ENCODE data around the gene LZTR1.
"Not testable (repeated sequence)": the region's sequence is repeated elsewhere in the genome, so short reads cannot be mapped to it uniquely, and the experiment has no call there.

Gene LZTR1

DNA sequence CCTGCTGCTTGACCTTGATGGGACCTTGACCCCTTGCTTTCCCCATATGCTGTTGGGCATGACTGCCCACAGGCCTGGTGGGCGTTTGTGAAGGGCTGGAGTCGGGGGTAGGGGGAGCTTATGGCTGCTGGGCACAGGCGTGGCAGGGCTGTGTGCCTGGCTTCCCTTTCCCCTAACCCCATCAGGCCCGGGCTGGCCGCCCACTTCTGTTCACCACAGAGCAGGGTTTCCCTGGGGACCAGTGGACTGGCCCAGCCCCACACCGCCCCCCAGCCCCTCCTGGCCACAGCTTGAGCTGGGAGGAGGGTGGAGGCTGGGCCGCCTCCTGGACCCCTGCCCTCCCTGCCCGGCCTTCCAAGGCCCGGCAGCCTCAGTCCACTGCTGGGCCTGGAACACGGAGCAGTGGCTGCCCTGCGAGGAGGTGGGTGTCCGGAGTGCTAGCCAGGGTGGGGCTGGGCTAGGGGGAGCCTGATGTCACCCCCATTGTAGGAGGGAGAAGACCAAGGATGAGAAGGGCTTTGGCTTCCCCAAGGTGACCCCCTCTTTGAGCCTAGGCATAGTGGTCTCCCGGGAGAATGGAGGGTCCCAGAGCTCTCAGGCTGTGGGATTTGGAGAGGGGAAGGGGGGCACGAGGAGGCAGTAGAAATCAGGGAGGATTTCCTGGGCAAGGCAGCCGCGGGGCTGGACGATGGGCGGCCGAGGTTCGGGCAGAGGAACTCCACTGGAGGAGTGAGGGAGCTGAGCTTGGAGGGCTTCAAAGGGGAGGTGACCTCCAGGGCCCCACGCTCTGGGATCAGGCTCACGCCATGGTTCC lies 15.0 kb upstream of the LZTR1 start, which contains the start of gene AIFM3:
AIFM3 (plus strand) TSS at position 373 of the 814 bp plus-strand sequence. CDS start 690 bp downstream, outside the sequence.
- no peak for DNase-seq

DNA sequence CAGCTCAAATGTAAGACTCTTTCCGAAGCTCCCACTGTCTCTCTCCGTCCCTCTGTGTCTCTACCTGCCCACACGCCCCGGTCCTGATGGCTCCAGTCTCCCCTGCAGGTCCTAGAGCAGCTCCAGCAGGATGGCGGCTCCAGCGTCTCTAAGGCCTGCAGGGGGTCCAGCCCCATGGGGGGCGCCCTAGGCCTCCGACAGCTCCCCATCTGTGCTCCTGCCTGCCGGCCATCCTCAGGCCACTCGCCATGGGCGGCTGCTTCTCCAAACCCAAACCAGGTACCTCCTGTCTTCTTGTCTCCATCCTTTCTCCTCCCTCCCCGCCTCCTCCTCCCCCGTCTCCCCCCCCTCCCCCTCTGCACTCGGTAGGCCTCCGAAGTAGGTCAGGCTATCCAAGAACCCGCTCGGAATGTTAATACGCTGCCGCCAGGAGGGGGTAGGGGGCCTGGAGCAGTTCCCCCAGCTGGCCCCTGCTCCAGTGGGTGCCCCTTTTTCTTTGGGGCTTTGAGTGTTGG lies 14.3 kb upstream of the LZTR1 start:
- no peak for DNase-seq

GRCh38 chr22:20968281-20968977 lies 13.7 kb upstream of the LZTR1 start:
- no peak for DNase-seq

GRCh38 chr22:20970939-20971657 lies 11.0 kb upstream of the LZTR1 start:
- DNase-seq: no peak

DNA sequence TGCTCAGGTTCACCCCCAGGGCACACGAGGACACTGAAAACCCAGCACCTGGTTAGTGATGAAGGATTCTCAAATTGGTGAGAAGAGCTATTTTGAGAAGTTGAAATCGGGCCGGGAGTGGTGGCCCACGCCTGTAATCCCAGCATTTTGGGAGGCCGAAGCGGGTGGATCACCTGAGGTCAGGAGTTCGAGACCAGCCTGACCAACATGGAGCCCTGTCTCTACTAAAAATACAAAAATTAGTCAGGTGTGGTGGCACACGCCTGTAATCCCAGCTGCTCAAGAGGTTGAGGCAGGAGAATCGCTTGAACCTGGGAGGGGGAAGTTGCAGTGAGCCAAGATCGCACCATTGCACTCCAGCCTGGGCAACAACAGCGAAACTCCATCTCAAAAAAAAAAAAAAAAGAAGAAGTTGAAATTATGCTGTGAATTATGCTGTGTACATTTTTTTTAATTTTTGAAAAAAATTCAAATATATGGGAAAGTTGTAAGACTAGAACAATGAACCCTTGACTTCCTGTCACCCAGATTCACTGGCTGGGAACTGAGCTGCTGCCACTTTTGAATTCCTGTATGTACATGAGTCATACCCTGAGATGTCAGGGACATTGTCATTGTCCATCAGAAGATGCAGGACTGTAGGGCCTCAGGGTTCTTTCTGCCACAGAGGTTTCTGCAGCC lies 9.9 kb upstream of the LZTR1 start:
- DNase-seq: not testable (repeated sequence)

- no peak for DNase-seq
Observed at GRCh38 chr22:20972933-20973577, 9.0 kb upstream of the LZTR1 start.

- DNase-seq: no peak
Observed at GRCh38 chr22:20973634-20974286, 8.3 kb upstream of the LZTR1 start.

GRCh38 chr22:20974336-20974955 lies 7.7 kb upstream of the LZTR1 start:
- no peak for DNase-seq

DNA sequence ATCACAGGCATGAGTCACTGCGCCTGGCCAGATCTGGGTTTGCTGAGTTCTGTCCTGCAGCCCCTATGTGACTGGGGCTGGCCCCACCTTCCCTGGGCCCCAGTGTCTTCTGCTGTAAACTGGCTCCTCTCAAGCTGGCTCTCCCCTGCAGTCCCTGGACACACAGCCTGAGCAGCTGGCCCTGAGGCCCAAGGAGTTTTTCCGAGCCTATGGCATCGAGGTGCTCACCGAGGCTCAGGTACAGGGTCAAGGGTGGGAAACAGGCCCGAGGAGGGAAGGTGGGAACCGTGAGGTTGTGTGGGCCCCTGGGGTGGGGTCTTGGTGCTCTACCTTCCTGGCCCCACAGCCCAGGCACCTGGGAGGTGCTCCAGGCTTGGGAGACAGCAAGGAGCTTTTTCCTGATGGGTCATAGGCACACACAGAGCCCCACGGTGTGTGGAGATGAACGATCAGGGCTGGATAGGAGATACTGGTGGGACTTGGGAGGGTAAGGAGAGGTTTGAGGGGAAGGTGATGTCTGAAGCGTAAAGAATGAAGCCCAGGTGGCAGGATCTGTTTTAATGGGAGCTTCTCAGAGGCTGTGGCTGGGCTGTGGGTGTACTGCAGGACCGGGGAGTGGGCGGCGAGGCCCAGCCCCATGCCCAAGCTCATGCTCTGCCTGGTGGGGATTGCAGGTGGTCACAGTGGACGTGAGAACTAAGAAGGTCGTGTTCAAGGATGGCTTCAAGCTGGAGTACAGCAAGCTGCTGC lies 6.4 kb upstream of the LZTR1 start:
- no peak for DNase-seq

- DNase-seq: no peak
Observed at GRCh38 chr22:20976291-20976877, 5.7 kb upstream of the LZTR1 start.

GRCh38 chr22:20977019-20977418 lies 5.1 kb upstream of the LZTR1 start:
- no peak for DNase-seq

- DNase-seq: no peak
Observed at GRCh38 chr22:20977516-20978170, 4.5 kb upstream of the LZTR1 start.

DNA sequence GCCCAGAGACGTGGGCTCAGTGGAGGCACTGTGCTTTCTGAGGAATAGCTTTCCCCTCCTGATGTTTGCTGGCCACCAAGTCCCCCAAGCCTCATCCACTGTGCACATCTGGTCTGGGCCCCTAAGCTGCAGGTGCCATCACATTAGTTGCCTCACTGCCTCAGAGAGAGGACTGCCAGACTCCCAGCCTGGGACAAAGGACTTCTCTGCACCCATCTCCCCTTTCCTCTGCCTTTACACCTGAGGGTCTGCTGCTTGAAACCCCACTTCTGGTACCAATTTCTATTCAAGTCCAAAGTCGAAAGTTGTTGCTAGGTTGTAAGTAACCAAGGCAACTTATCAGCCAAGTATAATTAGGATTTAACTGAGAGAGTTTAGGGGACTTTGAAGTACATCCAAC lies 3.7 kb upstream of the LZTR1 start:
- DNase-seq: no peak

GRCh38 chr22:20979243-20979809 lies 2.8 kb upstream of the LZTR1 start:
- DNase-seq: no peak

DNA sequence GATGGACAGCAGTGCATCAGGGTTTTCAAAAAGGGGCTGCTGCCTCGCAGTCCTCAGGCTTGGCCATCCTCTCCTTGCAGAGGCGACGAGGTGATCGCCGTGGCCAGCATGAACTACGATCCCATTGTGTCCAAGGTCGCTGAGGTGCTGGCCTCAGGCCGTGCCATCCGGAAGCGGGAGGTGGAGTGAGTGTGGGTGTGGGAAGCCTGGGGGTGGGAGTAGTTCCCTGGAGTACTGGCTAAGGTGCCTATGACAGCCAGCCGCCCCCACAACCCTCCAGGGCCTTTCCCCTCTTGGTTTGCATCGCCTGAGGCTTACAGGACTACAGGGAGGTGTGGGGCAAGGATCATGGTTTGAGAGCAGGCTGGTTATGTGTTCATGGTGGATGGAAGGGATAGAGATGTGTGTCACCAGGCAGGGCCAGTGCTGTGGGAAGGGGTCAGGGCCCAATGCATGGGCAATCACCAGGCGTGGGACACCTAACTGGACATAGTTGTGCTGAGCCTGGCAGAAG lies 2.1 kb upstream of the LZTR1 start:
- no peak for DNase-seq

GRCh38 chr22:20980523-20980922 lies 1.6 kb upstream of the LZTR1 start:
- DNase-seq: no peak

GRCh38 chr22:20980938-20981722 lies 967 bp upstream of the LZTR1 start:
- DNase-seq: no peak

- no peak for DNase-seq
Observed at GRCh38 chr22:20982563-20982882, 426 bp downstream of the LZTR1 start.
